NCI-H1105 (cell line): Measurements from ENCODE around the gene CDKN1A.

ENCODE experiments used
- DNase-seq: peaks from one replicate; lab custom pipeline; 2025; lab: John Stamatoyannopoulos, UW

The CDKN1A gene

GRCh38 chr6:36677753-36678487 lies 594 bp upstream of the CDKN1A start:
- no peak for DNase-seq

DNA sequence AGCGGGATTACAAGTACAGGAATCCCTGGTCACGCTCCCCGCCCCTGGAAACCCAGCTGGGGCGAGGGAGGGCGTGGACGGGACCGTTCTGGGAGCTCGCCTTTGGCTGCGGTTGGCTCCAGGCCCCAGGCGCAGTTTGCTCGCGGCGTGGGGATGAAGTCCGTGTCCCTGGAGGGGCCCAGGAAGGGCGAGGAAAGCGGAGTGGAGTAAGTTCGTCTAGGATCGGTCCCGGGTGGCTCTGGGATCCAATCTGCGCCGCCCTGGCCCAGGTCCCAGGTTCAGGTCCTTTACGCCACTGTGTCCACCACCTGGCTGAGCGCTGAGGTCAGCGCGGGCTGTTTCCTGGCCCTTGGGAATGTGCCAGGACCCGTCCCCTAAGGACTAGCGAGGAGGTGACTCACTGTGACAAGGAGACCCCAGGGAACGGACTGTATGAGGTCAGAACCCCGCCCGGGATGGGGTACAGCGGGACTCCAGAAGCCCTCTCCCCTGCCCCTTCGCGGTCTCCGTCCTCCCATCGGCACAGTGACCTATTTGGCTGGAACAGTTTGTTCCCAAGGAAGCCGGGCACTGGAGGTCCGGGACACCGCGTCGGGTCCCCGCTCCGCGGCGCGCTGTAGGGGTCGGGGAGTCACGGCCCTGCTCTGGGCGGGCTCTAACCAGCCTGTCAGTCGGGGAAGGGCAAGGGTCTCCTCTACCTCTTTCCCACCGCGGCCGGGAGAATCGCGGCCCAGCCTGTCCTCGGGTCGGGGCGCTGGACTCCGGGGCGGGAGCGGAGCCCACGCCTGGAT lies 724 bp downstream of the CDKN1A start:
- peak; percentile 16 for DNase-seq

- peak; percentile 99 for DNase-seq
Observed at GRCh38 chr6:36682328-36683144, 4.0 kb downstream of the CDKN1A start.

DNA sequence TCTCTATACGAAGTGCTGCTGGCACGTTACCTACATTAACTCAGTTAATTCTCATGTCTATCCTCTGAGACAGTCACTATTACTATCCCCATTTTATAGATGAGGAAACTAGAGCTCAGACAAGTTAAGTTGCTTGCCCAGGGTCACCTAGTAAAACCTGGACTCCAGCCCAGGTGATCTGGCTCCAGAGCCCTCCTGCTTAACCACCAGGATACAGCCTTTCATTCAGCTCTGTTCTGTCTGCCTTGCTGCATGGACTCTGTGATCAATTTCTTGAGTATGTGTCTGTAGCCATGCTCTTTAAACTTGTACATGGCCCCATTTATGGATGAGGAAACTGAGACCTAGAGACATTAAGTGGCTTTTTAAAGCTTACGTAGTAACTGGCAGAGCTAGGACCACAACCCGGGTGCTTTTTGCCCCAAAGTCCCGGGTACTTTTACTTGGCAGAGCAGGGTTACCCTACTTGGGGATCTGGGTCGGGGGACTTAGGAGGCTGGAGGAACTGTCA lies 4.7 kb downstream of the CDKN1A start:
- DNase-seq: peak; percentile 83

GRCh38 chr6:36683656-36684446 lies 5.3 kb downstream of the CDKN1A start:
- DNase-seq: no peak

- no peak for DNase-seq
Observed at GRCh38 chr6:36684447-36684812, 5.9 kb downstream of the CDKN1A start.

DNA sequence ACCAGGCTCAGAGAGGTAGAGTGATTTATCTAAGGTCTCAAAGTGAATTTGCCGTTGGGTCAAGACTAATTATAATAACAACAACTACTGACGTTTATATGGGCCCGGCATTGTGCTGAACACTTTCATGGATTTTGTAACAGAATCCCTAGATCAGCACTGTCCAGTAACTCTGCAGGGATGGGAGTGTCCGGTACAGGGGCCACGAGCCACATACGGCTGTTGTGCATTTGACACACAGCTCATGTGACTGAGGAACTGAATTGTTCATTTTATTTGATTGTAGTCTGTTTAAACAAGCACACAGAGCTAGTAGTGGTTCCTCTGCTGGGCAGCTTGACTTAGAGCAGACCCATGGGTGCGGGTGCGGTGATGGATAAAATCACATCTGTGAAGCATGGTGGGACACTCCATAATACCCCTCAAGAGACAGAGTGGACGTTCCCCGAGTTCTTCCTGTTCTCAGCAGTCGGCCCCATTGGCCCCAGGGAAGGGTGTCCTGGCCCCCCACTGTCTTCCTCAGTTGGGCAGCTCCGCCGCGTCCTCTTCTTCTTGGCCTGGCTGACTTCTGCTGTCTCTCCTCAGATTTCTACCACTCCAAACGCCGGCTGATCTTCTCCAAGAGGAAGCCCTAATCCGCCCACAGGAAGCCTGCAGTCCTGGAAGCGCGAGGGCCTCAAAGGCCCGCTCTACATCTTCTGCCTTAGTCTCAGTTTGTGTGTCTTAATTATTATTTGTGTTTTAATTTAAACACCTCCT lies 6.8 kb downstream of the CDKN1A start:
- DNase-seq: no peak

DNA sequence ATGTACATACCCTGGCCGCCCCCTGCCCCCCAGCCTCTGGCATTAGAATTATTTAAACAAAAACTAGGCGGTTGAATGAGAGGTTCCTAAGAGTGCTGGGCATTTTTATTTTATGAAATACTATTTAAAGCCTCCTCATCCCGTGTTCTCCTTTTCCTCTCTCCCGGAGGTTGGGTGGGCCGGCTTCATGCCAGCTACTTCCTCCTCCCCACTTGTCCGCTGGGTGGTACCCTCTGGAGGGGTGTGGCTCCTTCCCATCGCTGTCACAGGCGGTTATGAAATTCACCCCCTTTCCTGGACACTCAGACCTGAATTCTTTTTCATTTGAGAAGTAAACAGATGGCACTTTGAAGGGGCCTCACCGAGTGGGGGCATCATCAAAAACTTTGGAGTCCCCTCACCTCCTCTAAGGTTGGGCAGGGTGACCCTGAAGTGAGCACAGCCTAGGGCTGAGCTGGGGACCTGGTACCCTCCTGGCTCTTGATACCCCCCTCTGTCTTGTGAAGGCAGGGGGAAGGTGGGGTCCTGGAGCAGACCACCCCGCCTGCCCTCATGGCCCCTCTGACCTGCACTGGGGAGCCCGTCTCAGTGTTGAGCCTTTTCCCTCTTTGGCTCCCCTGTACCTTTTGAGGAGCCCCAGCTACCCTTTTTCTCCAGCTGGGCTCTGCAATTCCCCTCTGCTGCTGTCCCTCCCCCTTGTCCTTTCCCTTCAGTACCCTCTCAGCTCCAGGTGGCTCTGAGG lies 7.6 kb downstream of the CDKN1A start:
- no peak for DNase-seq

GRCh38 chr6:36686668-36687513 lies 8.4 kb downstream of the CDKN1A start:
- DNase-seq: no peak

- no peak for DNase-seq
Observed at GRCh38 chr6:36688063-36688738, 9.7 kb downstream of the CDKN1A start.

DNA sequence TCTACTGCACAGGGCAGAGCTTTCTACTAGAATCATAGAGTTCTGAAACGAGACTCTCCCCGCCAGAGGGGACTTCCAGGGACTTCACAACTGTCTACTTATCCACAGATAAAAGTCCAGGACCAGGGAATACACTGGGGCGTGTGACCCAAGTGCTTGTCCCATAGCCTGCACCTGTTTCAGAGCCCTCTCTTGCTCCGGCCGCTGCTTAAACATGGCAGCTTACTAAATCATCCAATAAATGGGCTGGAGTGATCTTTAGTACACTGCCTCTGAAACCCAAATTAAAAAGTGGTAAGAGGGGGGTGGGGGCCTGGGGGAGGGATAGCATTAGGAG lies 10.2 kb downstream of the CDKN1A start:
- DNase-seq: no peak

GRCh38 chr6:36691011-36691410 lies 12.5 kb downstream of the CDKN1A start:
- DNase-seq: no peak

DNA sequence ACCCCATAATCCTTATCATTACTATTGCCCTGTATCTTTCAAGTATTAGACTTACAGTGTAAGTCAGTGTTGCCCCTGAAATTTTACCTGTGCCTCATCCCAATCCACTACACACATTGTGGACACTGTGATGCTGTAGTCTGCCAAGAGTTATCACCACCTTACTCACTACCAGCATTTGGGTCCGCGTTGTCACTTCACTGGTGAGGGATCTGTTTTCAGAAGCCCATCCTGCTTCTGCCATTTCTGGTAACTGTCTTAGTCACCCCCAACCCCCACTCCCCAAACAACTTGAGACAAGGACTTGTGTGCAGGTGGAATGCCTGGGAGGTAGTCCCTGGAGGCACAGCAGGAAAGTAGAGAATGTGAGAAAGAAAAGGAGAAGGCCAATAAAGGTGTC lies 13.1 kb downstream of the CDKN1A start:
- no peak for DNase-seq

GRCh38 chr6:36692220-36692619 lies 13.7 kb downstream of the CDKN1A start:
- DNase-seq: no peak

DNA sequence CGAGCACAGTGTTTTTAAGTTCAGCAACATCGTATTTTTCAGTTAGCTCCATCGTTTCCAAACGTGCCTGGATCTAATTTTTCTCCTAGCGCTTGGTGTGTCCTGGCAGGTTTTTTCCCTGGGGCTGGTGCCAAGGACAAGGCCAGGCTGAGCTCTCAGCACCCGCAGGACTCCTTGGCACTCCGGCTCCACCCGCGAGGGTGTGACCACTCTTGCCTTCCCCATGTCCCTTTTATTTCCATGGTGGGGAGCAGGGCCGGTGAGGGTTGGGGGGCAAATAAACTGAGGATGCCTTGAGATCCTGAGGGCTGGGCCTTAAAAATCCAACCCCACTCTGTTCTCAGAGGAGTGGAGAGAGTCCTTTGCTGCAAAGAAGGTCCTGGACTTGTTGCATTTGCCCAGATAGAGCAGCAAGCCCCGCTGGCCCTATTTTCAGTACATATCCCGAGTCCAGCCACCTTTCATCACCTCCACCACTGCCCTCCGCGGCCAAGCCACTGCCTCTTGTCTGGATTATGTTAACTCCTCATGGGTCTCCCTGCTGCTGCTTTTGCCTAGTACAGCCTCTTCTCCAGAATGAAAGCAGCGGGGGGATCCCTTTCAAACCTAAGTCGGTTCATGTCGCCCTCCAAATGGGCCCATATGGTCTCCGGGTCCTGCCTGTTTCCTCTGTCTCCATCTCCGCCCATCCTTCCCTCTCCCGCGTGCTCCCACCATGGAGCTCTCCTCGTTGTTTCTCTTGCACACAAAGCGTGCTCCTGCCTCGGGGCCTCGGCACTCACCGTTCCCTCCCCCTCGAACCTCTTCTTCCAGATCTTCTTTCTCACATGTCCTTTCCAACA lies 14.6 kb downstream of the CDKN1A start:
- DNase-seq: no peak

GRCh38 chr6:36694616-36695015 lies 16.1 kb downstream of the CDKN1A start:
- no peak for DNase-seq

DNA sequence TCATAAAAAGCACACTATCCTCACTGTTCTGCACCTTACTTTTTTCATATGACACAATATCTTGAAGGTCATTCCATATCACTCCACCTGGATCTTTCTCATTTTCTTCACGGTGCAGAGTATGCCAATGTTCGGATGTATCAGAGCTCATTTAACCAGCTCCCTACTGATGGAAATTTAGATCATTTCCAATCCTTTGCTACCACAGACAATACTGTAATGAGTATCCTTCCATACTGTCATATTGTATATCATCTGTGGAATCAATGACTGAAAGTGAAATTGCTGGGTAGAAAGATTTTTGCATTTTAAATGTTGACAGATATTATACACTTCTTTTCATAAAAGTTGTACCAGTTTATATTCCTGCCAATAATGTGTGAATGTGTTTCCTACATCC lies 16.9 kb downstream of the CDKN1A start:
- DNase-seq: no peak

DNA sequence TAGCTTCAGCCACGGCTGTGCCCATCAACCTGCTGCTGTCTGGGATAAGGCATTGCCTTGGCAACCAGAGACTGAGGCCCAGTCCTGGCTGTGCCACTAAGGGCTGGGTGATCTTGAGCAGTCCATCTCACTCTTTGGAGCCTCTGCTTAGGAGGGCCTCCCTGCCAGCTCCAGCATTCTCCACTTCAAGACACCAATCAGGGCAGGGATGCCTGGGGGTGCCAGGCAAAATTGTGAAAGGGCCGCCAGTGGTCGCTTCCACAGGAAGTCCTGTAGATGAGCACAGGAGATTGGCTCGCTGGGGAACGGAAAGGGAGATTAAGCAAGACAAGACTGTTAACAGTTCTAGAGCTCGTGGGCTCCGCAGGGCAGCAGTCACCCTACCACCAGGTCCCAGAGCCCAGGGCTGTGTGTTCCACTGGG lies 19.0 kb downstream of the CDKN1A start, which contains the start of gene RAB44:
RAB44 (plus strand) TSS at position 346 of the 423 bp plus-strand sequence. CDS start 6,410 bp downstream, outside the sequence.
- no peak for DNase-seq
